ENCODE results near the gene PDP2.

Gene PDP2

GRCh38 chr16:66904846-66905632 lies 24.7 kb downstream of the PDP2 start:
- DNase-seq, result no peak

DNA sequence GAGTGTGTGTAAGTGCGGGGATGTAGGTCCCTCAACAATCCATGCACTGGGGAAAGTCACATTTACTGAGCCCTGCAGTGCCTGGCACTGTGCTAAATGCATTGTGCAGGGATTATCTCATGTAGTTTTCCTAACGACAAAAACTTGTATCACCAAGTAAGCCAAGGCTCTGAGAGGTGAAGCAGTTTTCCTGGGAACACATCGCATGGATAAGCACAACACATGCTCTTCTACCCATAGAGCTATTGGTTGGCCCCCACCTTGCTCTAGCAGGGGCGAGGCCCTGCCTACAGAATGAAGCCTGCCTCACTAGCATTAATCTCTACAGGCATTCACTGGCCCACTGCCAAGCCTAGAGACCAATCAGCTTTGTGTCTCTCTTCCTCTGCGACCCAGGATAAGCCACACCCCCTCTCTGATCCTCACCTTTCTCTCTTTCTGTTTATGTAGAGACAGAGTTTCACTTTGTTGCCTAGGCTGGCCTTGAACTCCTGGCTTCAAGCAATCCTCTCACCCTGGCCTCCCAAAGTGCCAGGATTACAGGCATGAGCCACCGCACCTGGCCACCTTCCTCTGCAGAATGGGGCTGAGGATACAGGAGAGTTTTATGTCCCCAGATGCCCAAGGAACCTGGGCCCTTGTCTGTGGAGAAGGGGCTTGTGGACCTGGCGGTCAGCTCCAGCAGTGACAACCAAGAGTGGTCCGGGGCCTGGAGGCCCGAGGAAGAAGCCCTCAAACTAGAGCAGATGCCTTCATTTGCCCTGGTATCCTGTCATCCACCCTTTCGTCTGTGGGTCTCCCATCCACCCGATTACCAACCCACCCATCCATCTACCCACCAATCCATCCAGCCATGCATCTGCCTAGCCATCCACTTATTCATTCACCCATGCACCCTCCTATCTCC lies 25.6 kb downstream of the PDP2 start:
- peak; percentile 42 for DNase-seq

- no peak for DNase-seq
These were observed 26.9 kb downstream of the PDP2 start for GRCh38 chr16:66906916-66907836.

DNA sequence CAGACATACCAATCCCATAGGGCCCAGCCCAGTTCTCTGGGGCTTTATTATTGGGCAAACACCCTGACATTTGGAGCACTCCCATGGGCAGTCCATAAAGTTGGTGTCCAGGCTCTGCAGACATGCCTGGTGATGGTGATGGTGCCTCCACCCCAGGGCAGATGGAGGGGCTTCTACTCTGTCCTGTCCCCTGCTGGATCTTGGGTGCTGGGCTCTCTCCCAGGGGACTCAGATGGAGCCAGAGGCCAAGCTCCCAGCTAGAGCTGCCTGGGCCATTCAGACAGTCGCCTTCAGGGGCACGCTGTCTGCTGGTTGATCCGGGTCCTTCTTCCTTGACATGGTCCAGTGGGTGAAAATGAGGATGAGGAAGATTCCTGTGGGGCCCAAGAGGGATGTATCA lies 27.8 kb downstream of the PDP2 start:
- DNase-seq, result no peak

GRCh38 chr16:66908762-66909559 lies 28.6 kb downstream of the PDP2 start:
- DNase-seq, result no peak

GRCh38 chr16:66910175-66910940 lies 30.0 kb downstream of the PDP2 start:
- no peak for DNase-seq

DNA sequence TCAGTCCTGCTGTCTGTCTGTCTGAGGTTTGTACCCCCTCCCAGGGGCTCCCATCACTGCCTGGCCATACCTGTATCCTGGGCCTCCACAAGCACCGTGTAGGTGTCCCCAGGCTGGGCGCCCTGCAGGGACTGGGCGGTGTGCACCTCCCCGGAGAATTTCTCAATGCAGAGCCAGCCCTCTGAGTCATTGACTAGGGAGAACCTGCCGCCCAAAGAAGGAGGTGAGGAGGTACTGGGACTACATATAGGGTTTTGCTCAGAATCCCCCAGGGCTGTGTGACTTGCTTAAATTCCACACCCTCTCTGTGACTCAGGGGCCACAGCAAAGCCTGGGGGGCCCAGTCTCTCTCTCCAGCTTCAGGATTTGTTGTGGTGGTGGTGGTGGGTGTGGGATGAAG lies 30.8 kb downstream of the PDP2 start:
- no peak for DNase-seq

DNA sequence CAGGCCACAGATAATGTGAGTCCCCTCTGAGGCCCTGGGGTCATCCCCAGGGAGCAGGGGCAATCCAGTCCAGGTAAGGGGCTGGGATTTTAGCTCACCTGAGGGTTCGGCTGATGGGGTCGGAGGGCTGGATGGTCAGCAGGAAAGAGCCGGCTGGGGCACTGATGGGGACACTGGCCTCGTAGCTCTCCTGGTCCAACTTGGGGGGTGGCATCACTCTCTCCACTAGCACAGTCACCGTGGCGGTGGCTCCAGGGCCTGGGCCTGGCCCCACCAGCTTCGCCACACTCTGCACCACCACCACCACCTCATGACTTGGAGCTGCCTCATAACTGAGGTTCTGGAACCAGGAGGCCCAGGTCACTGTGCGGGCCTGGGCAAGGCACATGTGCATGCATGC lies 31.5 kb downstream of the PDP2 start:
- no peak for DNase-seq

GRCh38 chr16:66913081-66913480 lies 32.8 kb downstream of the PDP2 start:
- no peak for DNase-seq

DNA sequence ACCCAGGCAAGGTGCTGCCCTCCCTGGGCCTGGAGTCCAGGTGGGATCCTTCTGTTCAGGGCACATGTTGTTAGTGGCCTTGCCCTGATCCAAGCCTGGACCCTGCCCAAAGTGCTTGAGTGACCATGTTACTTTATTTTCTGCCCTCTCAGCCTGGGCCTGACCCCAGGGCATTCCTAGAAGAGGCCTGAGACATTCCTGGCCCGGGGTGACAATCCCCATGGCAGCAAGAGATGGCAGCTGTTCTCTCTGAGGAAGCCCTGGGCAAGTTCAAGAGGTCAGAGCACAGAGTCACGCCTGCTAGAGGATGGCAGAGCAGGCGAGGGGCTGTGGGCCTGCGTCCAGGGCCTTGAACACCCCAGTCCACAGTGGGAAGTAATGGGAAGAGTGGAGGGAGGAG lies 33.4 kb downstream of the PDP2 start:
- DNase-seq, result no peak

DNA sequence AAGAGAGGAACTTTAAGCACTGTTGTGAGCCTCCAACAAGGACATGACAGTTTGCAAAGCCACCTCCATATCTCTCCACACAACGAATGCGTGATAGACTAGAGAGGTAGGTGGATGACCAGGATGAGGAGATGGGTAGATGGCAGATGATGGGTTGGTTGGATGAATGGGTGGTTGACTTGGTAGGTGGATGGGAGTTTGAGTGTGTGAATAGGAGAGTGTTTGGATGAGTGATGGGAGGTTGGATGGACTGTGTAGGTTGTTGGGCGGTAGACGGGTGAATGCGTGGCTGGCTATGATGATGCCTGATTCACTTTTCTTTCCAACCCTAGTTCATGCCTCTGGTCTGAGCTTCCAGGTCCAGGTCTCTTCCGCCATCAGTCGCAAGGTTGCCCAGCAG lies 34.2 kb downstream of the PDP2 start:
- no peak for DNase-seq

DNA sequence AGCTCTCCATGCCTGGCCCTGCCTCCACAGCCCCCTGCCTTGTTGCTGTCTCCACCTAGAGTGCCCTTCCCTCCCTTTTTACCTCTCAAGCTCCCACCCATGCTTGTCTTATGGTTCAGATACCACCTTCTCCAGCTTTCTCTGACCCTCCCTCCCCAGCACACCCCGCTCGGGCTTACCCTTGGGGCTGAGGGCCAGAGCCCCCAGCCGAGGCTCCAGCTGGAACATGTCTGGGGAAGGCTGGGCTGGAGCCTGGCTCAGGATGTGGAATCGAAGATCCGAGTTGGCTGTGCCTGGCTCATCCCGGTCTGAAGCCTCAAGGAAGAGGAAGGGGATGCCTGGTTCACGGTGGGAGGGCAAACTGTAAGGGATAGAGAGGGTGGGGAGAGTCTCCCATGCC lies 34.7 kb downstream of the PDP2 start:
- DNase-seq, result no peak

- no peak for DNase-seq
These were observed 36.2 kb downstream of the PDP2 start for GRCh38 chr16:66916518-66916917.

DNA sequence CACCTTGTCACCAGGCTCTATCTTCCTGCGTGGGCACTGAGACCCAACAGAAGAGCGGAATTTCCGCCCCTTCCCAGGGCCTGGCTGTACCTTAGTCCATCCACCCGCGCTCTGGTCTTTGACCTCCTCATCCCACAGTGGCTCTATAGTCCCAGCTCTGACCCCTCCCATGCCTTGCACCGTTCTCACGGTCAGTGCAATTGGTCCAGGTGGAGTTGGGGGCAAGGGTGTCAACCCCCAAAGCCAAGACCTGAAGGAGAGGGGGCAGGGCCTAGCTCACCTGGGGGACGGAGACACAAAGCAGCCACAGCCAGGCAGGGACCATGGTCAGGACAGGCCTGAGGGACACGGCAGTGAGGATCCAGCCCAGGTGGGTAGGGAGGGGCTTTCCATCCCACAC lies 37.4 kb downstream of the PDP2 start:
- no peak for DNase-seq

DNA sequence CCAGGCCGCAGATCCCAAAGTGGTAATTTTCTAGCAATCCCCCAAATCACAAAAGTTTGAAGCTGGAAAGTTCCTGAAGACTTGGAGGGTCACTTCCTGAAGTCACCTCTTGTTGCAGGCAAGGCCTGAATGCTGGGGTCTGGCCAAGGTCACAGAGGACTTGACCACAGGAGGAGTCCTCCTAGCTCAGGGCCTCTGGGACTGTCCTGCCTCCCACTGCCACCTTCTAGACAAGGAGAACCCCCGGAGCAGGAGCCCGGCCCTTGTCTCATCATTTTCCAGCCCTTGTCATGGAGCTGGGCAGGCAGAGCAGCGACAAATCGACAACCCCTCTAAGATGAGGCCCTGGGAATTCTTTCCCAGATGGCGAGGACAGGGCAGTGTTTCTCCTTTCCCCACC lies 38.0 kb downstream of the PDP2 start:
- no peak for DNase-seq

GRCh38 chr16:66918803-66919568 lies 38.7 kb downstream of the PDP2 start, which contains the start of gene CDH16:
TSS of gene CDH16 (minus strand) at chr16:66918885. CDS start at chr16:66918065, 820 bp downstream.
- DNase-seq, result no peak

DNA sequence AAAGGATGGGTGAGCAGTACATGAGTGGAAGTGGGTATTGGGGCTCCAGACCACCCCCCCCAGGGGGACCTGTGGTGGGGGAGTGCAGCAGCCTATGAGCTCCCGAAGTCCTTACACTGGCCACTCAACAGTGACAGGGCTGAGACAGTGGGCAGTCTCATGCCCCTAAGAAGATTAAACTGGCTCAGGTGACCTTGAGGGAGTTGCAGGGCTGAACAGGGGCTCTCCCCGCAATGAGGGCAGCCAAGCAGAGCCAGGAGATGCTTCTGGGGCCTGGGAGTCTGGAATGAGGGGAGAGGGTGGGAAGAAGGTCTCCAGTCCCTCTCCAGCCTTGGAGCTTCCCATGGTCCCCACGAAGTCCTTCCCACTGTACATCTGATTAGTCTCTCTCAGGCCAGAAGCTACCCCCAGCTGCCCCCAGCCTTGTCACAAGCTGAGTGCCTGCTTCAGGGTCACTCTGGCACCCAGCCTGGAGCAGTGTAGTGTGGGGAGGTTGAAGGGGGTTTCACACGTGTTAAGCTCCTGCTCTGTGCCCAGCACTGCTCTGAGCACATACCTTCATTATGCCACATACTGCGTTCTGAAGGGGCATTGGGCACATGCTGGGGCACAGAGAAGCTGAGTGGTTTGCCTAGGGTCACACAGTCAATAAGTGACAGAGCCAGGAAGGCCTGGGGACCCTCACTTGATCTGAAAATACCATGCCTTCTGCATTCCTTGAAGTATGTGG lies 39.4 kb downstream of the PDP2 start:
- DNase-seq, result no peak

DNA sequence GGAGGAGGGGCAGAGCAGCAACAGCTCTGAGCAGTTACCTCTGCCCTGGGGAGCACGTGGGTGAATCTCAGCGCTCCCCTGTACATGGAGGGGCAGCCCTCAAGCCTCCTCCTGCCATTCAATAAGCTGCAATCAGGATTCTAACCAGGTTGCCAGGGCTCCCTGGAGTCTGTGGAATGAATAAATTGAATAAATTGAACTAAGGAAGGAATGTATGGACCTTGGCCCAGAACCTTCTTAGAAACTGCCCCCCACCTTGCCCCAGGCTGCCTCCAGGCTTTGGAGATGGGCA lies 39.9 kb downstream of the PDP2 start:
- DNase-seq, result no peak

- DNase-seq, result no peak
These were observed 40.8 kb downstream of the PDP2 start for GRCh38 chr16:66920924-66921680.
